ENCODE results near the gene SHROOM3. TPM values are rescaled to one million over a fixed set of nuclear protein-coding genes. Genes with fewer than 3 reads are reported as not detected.
A peak's percentile ranks its signal among the peaks of the same experiment; 100 is the strongest.

Gene SHROOM3
- total RNA-seq, 2 donors from 2014 or later, result 18.1 to 21.8 TPM

DNA sequence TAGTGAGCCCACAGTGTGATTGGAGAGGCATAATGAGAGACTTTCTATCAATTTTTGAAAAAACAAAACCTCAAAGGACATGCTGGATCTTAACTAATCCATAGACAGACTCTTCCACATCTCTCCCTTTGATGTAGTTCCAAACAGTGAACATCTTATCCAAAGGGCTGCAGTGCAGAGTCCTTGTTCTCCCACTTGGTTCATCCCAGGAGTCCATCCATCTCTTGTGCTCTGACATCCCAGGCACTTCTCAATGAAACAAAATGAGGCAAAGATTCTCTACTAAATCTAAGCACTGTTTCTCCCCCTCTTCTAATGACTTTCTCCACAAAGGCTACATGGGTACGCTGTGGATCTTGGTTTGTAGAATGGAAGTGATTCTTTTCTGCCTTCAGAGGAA is 8.3 kb downstream of the SHROOM3 start:
- TF ChIP-seq, protein P1, sequence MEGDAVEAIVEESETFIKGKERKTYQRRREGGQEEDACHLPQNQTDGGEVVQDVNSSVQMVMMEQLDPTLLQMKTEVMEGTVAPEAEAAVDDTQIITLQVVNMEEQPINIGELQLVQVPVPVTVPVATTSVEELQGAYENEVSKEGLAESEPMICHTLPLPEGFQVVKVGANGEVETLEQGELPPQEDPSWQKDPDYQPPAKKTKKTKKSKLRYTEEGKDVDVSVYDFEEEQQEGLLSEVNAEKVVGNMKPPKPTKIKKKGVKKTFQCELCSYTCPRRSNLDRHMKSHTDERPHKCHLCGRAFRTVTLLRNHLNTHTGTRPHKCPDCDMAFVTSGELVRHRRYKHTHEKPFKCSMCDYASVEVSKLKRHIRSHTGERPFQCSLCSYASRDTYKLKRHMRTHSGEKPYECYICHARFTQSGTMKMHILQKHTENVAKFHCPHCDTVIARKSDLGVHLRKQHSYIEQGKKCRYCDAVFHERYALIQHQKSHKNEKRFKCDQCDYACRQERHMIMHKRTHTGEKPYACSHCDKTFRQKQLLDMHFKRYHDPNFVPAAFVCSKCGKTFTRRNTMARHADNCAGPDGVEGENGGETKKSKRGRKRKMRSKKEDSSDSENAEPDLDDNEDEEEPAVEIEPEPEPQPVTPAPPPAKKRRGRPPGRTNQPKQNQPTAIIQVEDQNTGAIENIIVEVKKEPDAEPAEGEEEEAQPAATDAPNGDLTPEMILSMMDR (conservative IDR thresholded peaks at IDR 0.05), result no peak
- Mint-ChIP-seq H3K4me3 (no peak overlapping the region), H3K4me1 (no peaks in the 10 kb centered on the region), H3K27me3 (ENCODE audit: insufficient read depth) (no peaks in the 10 kb centered on the region), H3K9me3 (peaks cover 1% of the 10 kb centered on the region), H3K36me3 (ENCODE audit: low read depth) (no peaks in the 10 kb centered on the region), H3K27ac (no peak overlapping the region)
- H3K4me1 ChIP-seq (ENCODE audit: control insufficient read depth, insufficient read depth, low read length), result no peaks in the 10 kb centered on the region
- H3K27me3 ChIP-seq (ENCODE audit: control insufficient read depth, insufficient read depth, low read length, poor library complexity, severe bottlenecking), result no peaks in the 10 kb centered on the region
- H3K4me3 ChIP-seq (ENCODE audit: low read length), result no peak overlapping the region
- DNase-seq, result no peak
- no peak overlapping the region for H3K9ac ChIP-seq (ENCODE audit: extremely low read depth, low read length, poor library complexity, severe bottlenecking)
- no peak overlapping the region for H3K27ac ChIP-seq (ENCODE audit: low read depth, low read length)
- no peaks in the 10 kb centered on the region for H3K9me3 ChIP-seq (ENCODE audit: control insufficient read depth, low read length)
- no peaks in the 10 kb centered on the region for H3K36me3 ChIP-seq (ENCODE audit: control insufficient read depth, insufficient read depth, low read length)
- WGBS, 2 experiments (ENCODE audit: insufficient coverage in 1 of 2, insufficient read length in 1 of 2), result 75% methylated on average over 1 of the region's 1 CpG; no CpG with 5 or more reads in 1 of the 2 experiments

DNA sequence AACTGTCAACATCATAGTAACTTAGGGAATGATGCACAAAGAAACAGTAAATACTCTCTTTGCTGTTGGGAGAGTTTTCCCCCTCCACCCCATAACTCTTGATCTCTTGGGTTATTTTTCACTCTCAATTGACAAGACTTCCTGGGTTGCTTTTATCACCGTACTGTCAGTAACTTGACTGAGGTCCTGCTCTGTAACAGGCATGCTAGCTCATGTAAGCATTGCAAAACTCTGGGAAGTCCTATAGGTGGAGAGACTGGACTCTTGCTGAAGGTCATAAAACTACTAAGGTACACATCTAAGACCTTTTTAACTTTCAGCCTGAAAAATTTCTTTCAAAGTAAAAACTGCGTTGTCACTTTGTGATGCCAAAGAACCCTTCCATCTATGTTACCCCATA is 10.9 kb downstream of the SHROOM3 start:
- H3K9me3 Mint-ChIP-seq, result peaks cover 1% of the 10 kb centered on the region
- Histone ChIP-seq H3K27ac (ENCODE audit: low read depth, low read length) (no peak overlapping the region), H3K36me3 (ENCODE audit: control insufficient read depth, insufficient read depth, low read length) (no peaks in the 10 kb centered on the region), H3K4me1 (ENCODE audit: control insufficient read depth, insufficient read depth, low read length) (no peaks in the 10 kb centered on the region), H3K9ac (ENCODE audit: extremely low read depth, low read length, poor library complexity, severe bottlenecking) (no peak overlapping the region), H3K4me3 (ENCODE audit: low read length) (no peak overlapping the region), H3K9me3 (ENCODE audit: control insufficient read depth, low read length) (no peaks in the 10 kb centered on the region), H3K27me3 (ENCODE audit: control insufficient read depth, insufficient read depth, low read length, poor library complexity, severe bottlenecking) (no peaks in the 10 kb centered on the region)
- no peaks in the 10 kb centered on the region for H3K27me3 Mint-ChIP-seq (ENCODE audit: insufficient read depth)
- H3K4me3 Mint-ChIP-seq, result no peak overlapping the region
- no peaks in the 10 kb centered on the region for H3K36me3 Mint-ChIP-seq (ENCODE audit: low read depth)
- 88 to 94% methylated on average over 1 to 2 of the region's 2 CpGs for WGBS, 2 experiments (ENCODE audit: insufficient coverage in 1 of 2, insufficient read length in 1 of 2)
- H3K4me1 Mint-ChIP-seq, result no peaks in the 10 kb centered on the region
- TF ChIP-seq, protein P1 (conservative IDR thresholded peaks at IDR 0.05), result no peak
- H3K27ac Mint-ChIP-seq, result no peak overlapping the region
- no peak for DNase-seq

DNA sequence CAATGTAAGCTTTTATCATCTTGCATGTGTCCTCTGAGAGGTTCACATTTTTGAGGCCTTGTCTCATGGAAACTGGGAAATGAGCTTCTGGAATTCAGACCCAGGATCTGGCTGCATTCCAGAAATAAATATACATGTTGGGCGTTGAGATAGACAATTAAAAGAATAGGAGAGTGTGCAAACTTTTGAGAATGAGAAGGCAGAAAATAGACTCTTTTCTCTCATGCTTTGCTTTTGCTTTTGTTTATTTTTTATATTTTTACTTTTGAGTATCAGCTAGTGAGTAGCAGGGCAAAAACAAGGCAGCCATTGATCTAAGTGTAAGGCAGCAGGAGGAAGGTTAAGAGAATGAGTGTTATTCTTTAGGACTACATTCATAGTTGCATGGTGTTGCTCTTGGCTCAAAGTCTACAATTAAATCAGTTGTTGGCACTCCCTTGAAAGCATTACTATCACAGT is 12.4 kb downstream of the SHROOM3 start:
- Histone ChIP-seq H3K36me3 (ENCODE audit: control insufficient read depth, insufficient read depth, low read length) (no peaks in the 10 kb centered on the region), H3K9me3 (ENCODE audit: control insufficient read depth, low read length) (no peaks in the 10 kb centered on the region), H3K4me3 (ENCODE audit: low read length) (no peak overlapping the region), H3K4me1 (ENCODE audit: control insufficient read depth, insufficient read depth, low read length) (no peaks in the 10 kb centered on the region), H3K9ac (ENCODE audit: extremely low read depth, low read length, poor library complexity, severe bottlenecking) (no peak overlapping the region), H3K27me3 (ENCODE audit: control insufficient read depth, insufficient read depth, low read length, poor library complexity, severe bottlenecking) (no peaks in the 10 kb centered on the region), H3K27ac (ENCODE audit: low read depth, low read length) (peak overlapping the region; percentile 86)
- H3K27me3 Mint-ChIP-seq (ENCODE audit: insufficient read depth), result no peaks in the 10 kb centered on the region
- no peak for DNase-seq
- TF ChIP-seq, protein P1 (conservative IDR thresholded peaks at IDR 0.05), result no peak
- H3K4me3 Mint-ChIP-seq, result no peak overlapping the region
- no peaks in the 10 kb centered on the region for H3K36me3 Mint-ChIP-seq (ENCODE audit: low read depth)
- H3K4me1 Mint-ChIP-seq, result no peaks in the 10 kb centered on the region
- H3K9me3 Mint-ChIP-seq, result no peaks in the 10 kb centered on the region
- H3K27ac Mint-ChIP-seq, result no peak overlapping the region
- WGBS, 2 experiments (ENCODE audit: insufficient coverage in 1 of 2, insufficient read length in 1 of 2), result 81 to 100% methylated on average over 1 of the region's 1 CpG

All from endodermal cell (in vitro differentiated cells).